Raji (cell line): ENCODE data around the gene GARNL3.

ENCODE experiments used
- POLR2A ChIP-seq: IDR thresholded peaks from 2 replicates; pipeline ENCODE4 v1.6.1; 2011; ENCODE audit warnings: low read depth, low read length, control low read depth; ENCODE audit not compliant: insufficient read depth

GARNL3 gene

DNA sequence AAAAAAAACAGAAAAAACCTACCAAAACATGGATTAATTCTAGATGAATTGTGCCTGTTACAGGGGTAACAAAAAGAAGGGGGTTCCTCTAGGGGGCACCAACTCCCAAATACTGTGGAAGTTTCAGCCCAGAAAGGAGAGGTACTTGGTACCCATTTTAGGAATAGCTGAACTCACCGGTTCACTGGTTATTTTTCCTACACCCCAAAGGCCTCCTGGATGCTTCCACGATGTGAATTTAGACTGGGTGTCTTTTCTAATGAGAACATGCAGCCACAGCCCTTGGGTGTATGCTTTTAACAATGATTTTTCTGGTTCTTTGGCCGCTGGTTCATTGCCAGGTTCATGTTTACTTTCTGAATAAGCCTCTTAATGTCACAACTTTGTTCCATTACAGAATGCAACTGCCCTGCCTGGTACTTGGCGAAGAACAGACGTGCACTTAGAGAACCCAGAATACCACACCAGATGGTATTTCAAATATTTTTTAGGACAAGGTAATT lies 46.7 kb downstream of the GARNL3 start:
- no peak for TF ChIP-seq POLR2A

DNA sequence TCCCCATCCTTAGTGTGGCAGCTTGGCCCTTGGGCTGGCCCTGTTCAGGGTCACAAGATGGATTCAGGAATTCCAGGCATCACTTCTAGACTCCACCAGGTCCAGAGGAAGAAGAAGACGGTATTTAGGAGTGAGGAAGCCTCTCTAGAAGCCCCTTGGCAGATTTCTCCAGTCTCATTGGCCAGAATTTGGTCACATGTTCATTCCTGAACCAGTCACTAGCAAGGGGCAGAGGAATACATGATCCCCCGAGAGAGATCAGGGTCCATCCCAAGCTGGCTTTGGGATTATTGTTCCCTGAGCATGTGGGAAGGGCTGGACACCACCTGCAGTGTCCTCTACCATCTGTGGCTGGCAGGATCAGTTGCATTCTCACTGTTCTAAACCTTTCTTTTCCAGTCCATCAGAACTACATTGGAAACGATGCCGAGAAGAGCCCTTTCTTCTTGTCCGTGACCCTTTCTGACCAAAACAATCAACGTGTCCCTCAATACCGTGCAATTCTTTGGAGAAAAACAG lies 48.5 kb downstream of the GARNL3 start:
- no peak for TF ChIP-seq POLR2A

DNA sequence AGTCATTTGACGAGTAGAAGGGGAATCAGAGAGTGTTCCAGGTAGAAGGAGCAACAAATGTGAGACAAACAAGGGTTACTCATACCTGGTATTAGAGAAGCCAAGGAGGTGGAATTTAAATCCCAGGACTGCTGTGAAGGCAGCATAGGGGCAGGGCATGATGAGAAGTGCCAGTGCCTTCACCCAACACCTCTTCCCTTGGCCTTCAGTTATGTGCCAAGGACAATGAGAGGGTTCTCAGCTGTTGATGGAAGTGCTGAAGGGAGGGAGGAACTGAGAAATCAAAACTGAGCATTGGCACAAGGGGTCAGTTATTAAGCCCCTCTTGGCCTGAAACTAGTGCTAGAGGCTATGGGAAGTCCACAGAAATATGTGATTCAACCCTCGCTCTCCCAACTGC lies 50.3 kb downstream of the GARNL3 start:
- TF ChIP-seq POLR2A, result no peak

DNA sequence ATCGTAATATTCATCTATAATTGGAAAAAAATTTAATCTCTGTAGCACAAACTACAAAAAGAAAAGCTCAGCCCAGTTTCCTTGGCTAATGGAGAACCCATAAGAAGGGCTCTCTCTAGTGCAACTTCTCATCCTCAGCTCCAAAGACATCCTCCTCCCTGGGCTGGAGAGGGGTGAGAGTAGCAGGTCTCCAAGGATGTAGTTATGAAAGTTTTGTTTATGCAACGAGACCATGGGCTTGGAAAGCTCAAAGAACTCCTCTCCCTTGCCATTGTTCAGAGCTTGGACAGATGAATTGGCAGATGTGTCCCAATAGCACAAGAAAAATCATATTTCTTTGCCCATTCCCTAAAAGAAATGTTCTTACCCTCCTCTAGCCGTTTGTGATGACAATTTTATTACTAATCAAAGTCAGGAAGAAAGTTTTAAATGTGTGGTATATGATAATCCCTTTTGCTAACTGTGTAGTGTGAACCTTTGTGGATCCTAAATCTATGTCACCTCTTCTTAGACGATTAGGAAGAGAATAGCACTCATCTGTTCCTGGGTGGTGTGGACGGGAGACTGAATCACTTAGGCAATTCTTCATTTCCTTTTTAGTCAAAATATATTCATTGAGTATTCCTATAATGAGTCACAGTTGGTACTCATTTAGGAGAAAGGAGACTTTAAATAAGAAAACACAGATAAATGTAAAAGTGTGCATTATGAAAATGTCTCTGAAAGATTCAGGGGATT lies 52.2 kb downstream of the GARNL3 start:
- no peak for TF ChIP-seq POLR2A

DNA sequence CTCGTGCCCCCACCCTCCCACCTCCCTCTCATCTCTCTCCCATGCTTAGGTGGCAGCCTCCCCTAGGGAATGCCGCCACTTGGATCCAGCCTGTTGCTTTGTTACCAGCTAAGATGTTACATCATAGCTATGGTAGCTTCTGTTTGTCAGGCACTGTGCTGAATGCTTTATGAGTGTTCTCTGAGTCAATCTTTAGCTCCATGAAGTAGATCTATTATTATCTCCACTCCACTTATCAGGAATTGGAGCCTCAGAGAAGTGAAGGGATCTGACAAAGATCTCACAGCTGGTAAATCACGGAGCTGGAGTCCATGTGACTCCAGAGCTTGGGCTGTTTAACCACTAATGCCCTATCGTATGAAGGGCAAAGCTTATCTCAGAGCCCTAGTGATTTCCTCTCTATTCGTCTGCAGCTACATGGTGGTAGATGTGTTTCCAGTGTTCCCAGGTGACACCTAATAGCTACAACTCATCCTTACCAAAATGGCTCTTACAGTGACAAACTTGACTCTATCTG lies 54.1 kb downstream of the GARNL3 start:
- TF ChIP-seq POLR2A, result no peak

DNA sequence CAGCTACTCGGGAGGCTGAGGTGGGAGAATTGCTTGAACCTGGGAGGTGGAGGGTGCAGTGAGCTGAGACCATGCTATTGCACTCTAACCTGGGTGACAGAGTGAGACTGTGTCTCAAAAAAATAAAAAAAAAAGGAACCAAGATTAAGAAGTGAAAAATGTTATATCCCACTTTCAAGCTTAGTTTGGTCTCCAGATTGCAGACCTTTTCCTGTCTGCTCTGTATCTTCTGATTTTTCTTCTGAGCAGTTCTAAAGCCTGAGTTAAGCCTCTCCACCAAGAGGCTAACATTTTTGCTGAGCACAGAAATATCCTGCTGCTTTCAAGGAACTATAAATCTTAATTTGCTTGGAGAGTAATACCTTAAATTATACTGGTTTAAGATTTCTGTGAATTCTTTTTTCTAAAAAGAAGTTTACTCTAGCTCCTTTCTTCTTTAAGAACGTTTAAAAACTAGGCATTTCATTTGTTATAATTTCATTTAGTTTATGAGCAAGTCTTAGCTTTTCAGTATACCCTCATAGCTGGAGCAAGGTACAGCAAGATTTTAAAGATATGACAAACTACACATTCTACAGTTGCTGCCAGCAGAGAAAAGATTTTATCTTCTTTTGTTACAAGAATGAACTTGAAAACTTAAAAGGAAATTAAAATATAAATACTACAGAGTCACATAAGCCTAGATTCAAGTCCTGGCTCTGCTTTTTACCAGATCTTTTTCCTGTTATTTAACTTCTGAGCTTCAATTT lies 55.0 kb downstream of the GARNL3 start:
- no peak for TF ChIP-seq POLR2A

DNA sequence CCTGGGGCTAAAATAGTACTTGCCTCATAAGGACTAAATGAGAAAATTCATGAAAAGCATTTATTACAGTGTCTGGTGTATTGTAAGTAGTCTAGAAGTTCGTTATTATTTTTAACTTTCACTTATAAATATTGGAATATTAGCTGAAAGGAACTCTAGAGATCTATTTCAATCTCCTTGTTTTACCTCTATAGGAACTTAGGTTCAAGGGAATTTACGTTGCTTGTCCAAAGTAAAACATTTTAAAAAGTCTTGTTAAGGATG lies 55.5 kb downstream of the GARNL3 start:
- TF ChIP-seq POLR2A, result no peak

DNA sequence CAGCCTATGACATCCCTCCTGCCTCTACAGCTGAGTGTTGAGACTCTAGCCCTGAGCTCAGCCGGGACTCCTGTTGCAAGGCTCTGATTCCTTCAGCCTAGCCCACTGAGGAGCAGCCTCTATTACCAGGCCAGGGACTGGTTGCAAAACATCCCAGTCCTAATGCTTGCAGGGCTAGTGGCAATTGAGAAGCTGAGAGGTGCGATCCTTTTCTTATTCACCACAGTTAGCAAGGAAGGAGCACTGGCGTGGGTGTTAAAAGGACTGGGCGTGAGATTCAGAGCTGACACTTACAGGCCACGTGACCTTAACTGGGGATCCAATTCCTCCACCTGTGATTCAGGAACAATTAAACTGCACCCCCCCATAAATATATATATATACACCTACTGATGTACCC lies 58.8 kb downstream of the GARNL3 start:
- no peak for TF ChIP-seq POLR2A

DNA sequence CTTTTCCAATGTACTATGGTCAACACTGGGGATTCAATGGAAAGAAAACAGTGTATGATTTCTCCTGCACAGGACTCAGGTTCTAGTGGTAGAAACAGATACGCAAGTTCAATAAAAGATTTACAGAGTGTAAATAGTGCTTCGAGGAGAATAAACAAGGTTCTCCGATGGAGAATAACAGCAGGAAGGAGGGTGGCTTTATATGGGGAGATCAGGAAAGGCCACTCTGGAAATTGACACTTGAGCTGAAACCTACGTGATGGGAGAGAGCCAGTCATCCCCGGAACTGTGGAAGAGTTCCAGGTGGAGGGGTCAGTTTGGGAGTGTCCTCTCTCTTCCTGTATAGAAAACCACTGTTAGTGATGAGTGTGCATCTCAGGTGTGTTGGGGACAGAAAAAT lies 65.9 kb downstream of the GARNL3 start:
- no peak for TF ChIP-seq POLR2A

DNA sequence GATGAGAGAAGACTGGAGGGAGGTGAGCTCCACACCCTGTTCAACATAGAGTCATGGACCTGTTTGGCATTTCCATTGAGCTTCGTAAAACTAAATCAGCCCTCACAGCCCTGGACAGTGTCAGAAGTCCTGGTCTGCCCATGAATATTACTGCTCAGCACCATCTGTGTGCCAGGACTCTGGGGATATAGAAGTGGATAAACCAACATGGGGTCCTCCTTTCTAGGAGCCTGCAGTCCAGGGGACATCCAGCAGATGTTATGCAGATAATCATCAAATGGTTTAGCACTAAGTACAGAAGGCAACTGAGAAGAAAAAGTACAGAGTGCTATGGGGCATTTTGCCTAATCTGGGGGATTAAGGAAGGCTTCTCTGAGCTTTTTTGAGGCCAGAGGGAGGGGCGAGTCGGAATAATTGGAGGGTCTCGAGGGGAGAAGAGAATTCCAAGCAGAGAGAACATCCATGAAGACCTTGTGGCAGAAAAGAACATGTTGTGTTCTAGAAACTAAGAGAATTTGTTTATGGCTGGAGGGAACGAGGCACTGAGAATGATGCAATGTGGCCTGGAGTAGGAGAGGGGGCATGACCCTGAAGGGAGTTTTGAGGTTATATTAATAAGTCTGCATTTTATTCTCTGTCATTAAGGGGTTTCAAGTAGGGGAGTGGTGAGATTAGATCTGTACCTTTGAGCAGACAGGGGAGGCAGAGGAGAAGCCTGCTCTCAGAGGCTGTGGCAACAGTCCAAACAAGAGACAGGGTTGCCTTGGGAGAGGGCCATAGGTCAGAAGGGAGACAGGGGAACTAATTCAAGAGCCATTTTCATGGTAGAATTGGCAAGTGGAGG lies 68.9 kb downstream of the GARNL3 start:
- no peak for TF ChIP-seq POLR2A

DNA sequence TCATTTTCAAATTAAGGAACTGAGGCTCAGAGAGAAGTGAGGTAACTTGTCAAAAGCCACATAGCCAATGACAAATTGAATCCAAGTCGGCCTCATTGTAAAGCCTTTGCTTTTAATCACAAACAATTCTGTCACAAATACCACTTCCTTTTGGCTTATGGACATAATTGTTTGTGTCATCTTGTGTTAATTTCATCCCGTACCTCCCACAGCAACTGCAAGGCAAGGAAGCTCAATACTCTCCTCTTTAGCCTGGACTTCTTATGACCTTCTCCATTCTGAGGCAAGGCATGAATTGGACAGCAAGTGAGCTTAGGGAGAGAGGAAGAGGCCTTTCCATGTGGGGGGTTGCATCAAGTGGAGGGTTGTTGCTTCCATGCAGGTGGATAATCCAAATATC lies 70.2 kb downstream of the GARNL3 start:
- TF ChIP-seq POLR2A, result no peak

DNA sequence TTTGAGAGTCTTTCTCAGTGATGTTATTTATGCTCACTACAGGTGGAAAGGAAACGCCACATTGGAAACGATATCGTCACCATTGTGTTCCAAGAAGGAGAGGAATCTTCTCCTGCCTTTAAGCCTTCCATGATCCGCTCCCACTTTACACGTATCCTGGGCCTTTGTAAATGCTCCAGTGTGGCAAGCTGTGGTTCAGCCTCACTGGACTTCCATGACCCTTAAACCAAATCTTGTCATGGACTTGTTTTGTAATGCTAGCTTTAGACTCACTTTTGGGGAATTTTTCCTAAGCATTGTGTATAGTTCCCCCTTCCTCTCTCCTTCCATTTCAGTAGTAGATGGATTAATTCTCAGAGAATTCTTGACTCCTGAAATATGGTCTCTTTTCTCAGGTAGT lies 71.5 kb downstream of the GARNL3 start:
- TF ChIP-seq POLR2A, result no peak

DNA sequence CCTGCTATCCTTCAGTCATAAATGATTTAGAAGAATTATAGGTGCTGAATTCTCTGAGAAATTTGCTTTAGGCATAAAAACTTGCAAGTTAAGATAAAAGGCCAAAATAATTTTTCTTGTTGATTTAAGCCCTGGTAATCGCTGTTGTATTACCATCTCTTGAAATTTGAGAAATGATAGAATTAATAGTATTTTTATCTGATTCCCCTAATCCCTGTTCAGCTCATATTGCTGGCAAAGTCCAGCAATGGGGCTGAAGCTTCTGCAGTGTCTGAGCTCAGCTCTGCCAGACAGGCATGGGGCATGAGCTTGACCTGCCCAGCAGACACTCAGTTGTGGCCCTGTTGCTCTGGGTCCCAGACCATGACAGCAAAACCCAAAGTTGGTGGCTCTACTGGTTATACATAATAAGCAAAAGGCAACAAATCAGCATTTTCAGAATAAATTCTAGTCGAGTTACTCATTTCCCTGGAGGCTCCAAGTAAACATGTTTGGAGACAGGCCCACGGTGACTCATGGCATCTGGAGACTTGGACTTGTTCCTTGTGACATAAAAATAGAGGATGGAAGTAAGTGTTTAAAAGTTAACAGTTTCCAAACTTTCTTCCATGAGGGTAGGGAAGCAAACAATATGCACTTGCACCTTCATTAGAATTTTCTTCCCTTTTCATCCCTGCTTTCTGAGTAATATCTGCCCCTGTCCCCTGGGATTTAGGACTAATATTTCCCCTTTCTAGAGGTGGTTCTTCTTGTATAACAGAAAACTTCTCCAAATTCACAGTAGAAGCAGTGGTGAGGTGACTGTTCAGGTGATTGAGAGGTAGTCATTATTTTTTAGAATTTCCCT lies 72.2 kb downstream of the GARNL3 start:
- no peak for TF ChIP-seq POLR2A

DNA sequence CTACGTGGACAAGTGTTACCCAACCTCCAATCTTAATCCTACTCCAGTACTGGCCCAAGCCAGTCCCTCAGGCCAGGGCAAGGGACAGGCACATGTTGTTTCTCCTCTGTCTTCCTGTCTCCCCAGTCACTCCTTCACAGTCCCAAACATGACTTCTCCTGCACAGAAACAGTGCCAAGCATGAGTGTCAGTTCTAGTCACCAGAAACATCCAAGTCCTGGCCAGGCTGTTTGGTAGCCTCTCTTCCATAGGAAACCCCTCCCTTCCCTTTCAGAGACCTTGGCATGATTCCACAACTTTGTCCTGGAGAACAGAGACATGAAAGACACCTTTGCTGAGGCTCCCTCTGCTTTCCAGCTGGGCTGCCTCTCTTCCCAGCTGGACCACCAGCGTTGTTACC lies 76.1 kb downstream of the GARNL3 start:
- TF ChIP-seq POLR2A, result no peak
